Activated naive CD4-positive, alpha-beta T cell treated with anti-CD3 and anti-CD28 coated beads, Interleukin-2, amount 50 U/mL, for 72 hours (primary cell): ENCODE measurements around the gene TRIM22. TPM values are rescaled to one million over a fixed set of nuclear protein-coding genes. Genes with fewer than 3 reads are reported as not detected.
"Not testable (repeated sequence)": the region's sequence is repeated elsewhere in the genome, so short reads cannot be mapped to it uniquely, and the experiment has no call there.

ENCODE experiments used
- ATAC-seq, 2 donors: fragments of 150-1000 bp; cut with Tn5 transposase; 2 replicates each; pipeline ENCODE4 v1.10.0; 2021; ENCODE audit warnings: mild to moderate bottlenecking in 2 of 2, moderate library complexity in 2 of 2
- DNase-seq, 2 donors: peaks; one replicate each; pipeline ENCODE4 v3.0.0; 2021 to 2022; ENCODE audit warnings: low spot score in 2 of 2
- H3K27ac Mint-ChIP-seq, 2 donors: one replicate each; pipeline ENCODE4 v1.8.0; 2022; ENCODE audit warnings: mild to moderate bottlenecking in 2 of 2, mixed read lengths in 2 of 2
- H3K36me3 Mint-ChIP-seq, 2 donors: one replicate each; pipeline ENCODE4 v1.8.0; 2022; ENCODE audit warnings: mixed read lengths in 2 of 2
- H3K9me3 Mint-ChIP-seq, 2 donors: one replicate each; pipeline ENCODE4 v1.8.0; 2022; ENCODE audit warnings: mixed read lengths in 2 of 2
- total RNA-seq, 2 donors: library from RNA; stranded (reverse); gene quantifications; one replicate each; pipeline ENCODE4 v1.2.3, GENCODE V29; 2022

TRIM22 gene
- total RNA-seq, 2 donors from 2014 or later: 151 to 228 TPM

DNA sequence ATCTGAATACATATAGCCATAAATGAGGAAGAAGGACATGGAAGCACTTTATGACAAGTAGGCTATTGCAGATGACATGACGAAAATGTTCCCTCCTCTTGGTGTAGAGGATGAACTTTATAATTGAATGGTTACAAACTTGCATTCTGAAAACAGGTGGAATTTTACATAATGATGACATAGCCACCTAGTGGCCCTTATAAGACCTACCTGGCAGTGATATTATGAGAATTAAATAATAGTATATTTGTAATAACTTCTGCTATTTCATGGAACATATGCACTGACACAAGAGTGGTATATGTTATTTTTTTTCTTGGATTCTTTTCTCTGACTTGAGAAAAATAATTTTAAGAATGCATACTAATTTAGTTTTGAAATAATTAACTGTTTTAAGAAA is 22.9 kb downstream of the TRIM22 start:
- DNase-seq: no peak
- Mint-ChIP-seq H3K27ac (peak overlapping the region in 1 of 2 donors; percentile 5), H3K9me3 (no peaks in the 10 kb centered on the region), H3K36me3 (peaks cover 0 to 23% of the 10 kb centered on the region in 2 donors)
- peak in 1 of 2 donors; percentile 20 for ATAC-seq

DNA sequence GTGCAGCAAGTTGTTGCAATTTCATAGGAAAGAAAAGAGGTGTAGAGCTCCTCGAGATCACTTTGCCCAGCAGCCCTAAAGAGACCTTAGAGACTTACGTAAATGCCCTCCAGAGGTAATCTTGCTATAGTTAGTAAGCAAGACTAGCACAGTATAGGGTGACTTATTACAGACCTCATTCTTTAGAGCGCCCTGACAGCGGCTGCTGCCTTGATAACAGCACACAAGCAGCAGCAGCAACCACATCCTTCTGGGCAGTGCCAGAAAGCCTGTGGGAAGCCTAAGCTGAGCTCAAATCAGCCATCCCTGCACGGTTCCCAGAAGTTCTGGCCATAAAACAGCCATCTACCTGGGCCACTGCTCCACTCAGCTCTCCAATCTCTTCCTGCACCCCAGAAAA is 24.1 kb downstream of the TRIM22 start:
- Mint-ChIP-seq H3K27ac (no peak overlapping the region), H3K36me3 (peaks cover 0 to 17% of the 10 kb centered on the region in 2 donors), H3K9me3 (no peaks in the 10 kb centered on the region)
- DNase-seq: no peak
- peak in 1 of 2 donors; percentile 34 for ATAC-seq

DNA sequence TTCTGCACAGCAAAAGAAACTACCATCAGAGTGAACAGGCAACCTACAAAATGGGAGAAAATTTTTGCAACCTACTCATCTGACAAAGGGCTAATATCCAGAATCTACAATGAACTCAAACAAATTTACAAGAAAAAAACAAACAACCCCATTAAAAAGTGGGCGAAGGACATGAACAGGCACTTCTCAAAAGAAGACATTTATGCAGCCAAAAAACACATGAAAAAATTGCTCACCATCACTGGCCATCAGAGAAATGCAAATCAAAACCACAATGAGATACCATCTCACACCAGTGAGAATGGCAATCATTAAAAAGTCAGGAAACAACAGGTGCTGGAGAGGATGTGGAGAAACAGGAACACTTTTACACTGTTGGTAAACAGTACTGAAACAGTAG is 26.9 kb downstream of the TRIM22 start:
- DNase-seq, H3K9me3 Mint-ChIP-seq, ATAC-seq, H3K27ac Mint-ChIP-seq: not testable (repeated sequence)
- H3K36me3 Mint-ChIP-seq: peaks cover 5 to 12% of the 10 kb centered on the region in 2 donors

DNA sequence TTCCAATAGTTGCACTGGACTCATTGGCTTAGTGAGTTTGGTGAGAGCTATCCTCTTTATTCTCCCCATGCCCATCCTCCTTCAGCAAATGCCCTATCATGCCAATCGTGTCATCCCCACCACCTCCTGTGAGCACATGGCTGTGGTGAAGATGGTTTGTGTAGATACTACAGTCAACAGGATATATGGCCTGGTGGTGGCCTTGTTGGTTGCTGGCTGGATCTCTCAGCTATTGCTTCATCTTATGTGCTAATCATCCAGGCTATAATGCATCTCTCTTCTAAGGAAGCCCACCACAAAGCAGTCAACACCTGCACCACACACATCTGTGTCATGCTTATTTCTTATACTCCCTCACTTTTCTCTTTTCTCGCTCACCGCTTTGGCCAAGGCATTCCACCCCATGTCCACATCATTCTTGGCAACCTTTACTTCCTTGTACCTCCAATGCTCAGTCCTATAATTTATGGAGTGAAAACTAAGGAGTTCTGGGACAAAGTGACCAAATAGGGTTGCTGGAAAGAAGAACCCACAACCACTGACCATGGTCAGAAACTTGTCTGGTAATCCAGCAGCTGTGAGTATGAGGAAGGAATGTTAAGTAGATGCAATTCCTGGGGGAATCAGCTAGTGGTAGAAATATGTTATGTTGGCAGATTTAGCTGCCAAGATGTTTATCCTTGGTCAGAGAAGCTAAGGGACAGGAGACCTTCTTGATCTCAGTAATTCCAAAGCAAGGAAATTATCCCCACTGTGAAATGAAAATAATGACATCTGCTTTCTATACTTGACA is 30.3 kb downstream of the TRIM22 start:
- DNase-seq (no peak), ATAC-seq (peak in 1 of 2 donors; percentile 20)
- no peak overlapping the region for H3K27ac Mint-ChIP-seq
- H3K36me3 Mint-ChIP-seq: peaks cover 0 to 12% of the 10 kb centered on the region in 2 donors
- peaks cover 0 to 5% of the 10 kb centered on the region in 2 donors for H3K9me3 Mint-ChIP-seq

DNA sequence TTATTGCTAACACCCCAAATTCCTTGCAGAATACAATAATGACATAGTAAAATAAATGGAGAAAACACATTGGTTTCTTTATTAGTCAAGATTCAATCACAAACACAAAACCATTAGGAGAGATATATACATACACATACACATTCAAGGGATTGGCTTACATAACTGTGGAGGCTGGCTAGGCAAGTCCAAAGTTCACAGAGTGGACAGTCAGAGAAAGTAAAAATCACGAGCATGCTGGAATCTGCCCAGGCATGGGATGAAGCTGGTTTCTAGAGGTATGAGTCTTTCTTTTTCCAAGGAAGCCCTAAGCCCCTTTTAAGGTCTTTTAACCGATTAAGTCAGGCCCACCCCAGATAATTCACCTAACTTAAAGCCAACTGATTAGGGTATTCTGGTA is 33.0 kb downstream of the TRIM22 start:
- ATAC-seq (no peak), DNase-seq (no peak)
- Mint-ChIP-seq H3K9me3 (peaks cover 0 to 5% of the 10 kb centered on the region in 2 donors), H3K27ac (no peak overlapping the region), H3K36me3 (peaks cover 0 to 20% of the 10 kb centered on the region in 2 donors)

DNA sequence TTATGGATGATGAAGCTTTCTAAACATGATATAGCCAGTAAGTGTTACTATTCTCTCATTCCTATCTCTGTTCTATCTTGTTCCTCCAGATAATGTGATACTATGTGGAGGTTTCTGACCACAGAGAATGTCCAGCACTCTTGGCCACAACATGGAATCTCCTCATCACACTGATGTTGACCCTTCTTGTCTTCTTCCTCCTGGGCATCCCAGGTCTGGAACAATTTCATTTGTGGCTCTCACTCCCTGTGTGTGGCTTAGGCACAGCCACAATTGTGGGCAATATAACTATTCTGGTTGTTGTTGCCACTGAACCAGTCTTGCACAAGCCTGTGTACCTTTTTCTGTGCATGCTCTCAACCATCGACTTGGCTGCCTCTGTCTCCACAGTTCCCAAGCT is 36.8 kb downstream of the TRIM22 start:
- no peak for ATAC-seq
- Mint-ChIP-seq H3K36me3 (peaks cover 0 to 8% of the 10 kb centered on the region in 2 donors), H3K27ac (no peak overlapping the region), H3K9me3 (no peaks in the 10 kb centered on the region)
- no peak for DNase-seq

DNA sequence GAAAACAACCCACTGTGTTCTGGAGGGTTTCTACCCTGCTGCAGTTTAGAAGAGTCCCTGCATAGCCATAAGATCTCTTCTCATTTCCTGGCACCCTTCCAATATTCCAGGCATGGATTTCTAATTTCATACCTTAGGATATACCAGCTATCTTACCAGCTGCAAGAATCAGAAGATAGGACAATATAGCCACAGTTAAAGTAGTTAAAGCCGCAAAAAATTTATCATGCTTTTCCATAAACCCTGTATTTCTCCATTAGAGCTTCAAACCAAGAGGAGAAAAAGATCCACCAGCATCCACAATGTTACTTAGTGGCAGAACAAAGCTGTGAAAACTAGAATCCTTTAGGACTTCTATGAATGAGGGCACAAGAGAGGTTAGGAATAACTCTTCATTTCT is 38.1 kb downstream of the TRIM22 start:
- no peaks in the 10 kb centered on the region for H3K9me3 Mint-ChIP-seq
- DNase-seq (no peak), ATAC-seq (no peak)
- H3K36me3 Mint-ChIP-seq: peaks cover 0 to 8% of the 10 kb centered on the region in 2 donors
- no peak overlapping the region for H3K27ac Mint-ChIP-seq

DNA sequence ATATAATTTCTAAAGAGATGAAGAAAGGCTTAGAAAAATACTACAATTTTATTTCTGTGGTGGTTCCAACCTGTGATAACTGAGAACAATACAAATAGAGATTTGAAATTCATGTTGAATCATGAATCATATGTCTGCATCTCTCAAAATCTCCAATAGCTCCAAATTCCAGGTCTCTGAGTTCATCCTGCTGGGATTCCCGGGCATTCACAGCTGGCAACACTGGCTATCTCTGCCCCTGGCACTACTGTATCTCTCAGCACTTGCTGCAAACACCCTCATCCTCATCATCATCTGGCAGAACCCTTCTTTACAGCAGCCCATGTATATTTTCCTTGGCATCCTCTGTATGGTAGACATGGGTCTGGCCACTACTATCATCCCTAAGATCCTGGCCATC is 46.8 kb downstream of the TRIM22 start, which contains the start of gene OR56B1:
OR56B1 (plus strand) TSS at position 53 of the 400 bp plus-strand sequence; CDS start at position 122, 69 bp downstream.
- Mint-ChIP-seq H3K9me3 (peaks cover 9 to 12% of the 10 kb centered on the region in 2 donors), H3K36me3 (peaks cover 0 to 22% of the 10 kb centered on the region in 2 donors), H3K27ac (no peak within 1 kb of the TSS)
- no peak for ATAC-seq
- no peak for DNase-seq

DNA sequence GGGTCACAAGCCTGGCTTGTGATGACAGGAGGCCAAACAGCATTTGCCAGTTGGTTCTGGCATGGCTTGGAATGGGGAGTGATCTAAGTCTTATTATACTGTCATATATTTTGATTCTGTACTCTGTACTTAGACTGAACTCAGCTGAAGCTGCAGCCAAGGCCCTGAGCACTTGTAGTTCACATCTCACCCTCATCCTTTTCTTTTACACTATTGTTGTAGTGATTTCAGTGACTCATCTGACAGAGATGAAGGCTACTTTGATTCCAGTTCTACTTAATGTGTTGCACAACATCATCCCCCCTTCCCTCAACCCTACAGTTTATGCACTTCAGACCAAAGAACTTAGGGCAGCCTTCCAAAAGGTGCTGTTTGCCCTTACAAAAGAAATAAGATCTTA is 47.5 kb downstream of the TRIM22 start:
- peaks cover 16 to 19% of the 10 kb centered on the region in 2 donors for H3K9me3 Mint-ChIP-seq
- ATAC-seq (no peak), DNase-seq (no peak)
- H3K27ac Mint-ChIP-seq: no peak overlapping the region
- peaks cover 0 to 29% of the 10 kb centered on the region in 2 donors for H3K36me3 Mint-ChIP-seq

DNA sequence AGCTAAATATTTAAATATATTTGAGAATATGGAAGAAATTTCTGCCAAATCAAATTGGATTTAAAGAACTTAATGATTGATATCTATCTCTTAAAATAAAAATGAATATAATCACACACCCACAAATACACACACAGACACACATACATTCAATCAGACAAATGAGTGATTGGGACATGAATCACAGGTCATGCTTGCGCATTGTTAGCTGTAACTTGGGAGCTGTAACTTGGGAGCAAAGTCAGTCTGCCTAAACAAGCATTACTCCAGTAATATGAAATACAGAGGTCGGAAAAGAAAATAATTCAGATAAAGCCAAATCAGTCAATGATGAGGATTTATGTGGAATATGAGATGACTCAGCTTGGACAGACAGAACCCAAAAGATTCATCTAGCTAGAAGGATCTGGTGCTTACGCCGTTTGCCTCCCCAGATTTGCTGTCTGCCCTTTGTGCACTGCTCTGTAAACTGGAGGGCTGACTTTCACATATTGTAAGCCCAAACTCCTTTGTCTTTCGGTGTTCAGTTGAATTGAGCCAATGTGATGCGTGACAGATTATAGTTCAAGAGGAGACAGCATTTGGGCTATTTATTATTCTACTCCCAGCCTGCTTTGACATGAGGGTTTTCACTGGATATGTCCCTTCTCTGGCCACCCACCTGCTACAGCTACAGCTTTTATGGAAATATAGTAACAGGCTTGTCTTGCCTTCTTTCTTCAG is 48.2 kb downstream of the TRIM22 start:
- Mint-ChIP-seq H3K27ac (no peak overlapping the region), H3K9me3 (peaks cover 17 to 19% of the 10 kb centered on the region in 2 donors), H3K36me3 (peaks cover 0 to 30% of the 10 kb centered on the region in 2 donors)
- no peak for DNase-seq
- ATAC-seq: no peak

DNA sequence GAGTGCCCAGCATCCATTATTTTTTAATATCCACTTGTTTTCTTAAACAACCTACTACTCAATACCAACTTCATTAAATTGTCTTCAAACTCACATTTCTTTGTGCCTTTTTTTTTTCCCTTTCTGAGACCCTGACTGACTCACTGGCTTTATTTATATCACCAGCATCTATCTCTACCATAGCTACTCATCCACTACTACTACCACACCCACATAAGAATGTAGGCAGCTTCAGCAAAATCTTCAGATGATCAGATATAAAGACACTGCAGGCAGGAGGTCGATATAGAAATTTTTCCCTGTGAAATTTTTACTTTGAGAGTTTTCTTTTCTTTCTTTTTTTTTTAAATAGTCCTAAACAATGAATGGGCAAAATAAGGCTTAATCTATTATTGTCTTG is 48.8 kb downstream of the TRIM22 start:
- H3K36me3 Mint-ChIP-seq: peaks cover 0 to 30% of the 10 kb centered on the region in 2 donors
- H3K9me3 Mint-ChIP-seq: peaks cover 17 to 19% of the 10 kb centered on the region in 2 donors
- no peak for DNase-seq
- H3K27ac Mint-ChIP-seq: no peak overlapping the region
- ATAC-seq: no peak

DNA sequence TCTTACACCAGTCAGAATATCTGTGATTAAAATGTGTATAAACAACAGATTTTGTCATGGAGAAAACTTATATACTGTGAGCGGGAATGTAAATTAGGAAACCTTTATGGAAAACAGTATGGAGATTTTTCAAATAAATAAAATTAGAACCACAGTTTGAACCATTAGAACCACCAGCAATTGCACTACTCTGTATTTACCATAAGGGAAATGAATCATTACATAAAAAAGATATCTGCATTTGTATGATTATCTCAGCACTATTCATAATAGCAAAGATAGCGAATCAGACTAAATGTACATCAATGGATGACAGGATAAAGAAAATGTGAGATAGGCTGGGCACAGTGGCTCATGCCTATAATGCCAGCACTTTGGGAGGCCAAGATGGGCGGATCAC is 57.0 kb downstream of the TRIM22 start:
- ATAC-seq: no peak
- Mint-ChIP-seq H3K9me3 (peaks cover 6 to 11% of the 10 kb centered on the region in 2 donors), H3K27ac (no peak overlapping the region), H3K36me3 (peaks cover 0 to 14% of the 10 kb centered on the region in 2 donors)
- DNase-seq: no peak

DNA sequence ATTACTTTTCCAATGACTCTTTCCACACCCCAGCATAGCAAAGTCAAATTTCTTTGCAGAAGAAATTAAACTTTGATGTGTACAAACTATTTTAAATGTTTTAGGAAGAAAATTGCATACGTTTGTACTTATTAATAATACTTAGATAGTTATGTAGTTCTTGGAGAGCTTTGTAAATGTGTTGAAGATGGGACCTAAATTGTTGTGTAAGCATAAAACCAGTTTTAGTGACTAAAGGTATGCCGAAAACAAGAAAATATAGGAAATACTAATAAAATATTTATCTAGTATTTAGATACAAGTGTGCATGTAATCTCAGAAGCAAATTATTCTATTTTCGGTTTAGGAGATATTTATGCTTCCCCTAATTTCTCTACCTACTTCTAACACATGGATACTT is 60.2 kb downstream of the TRIM22 start:
- H3K27ac Mint-ChIP-seq: no peak overlapping the region
- ATAC-seq (no peak), DNase-seq (no peak)
- H3K36me3 Mint-ChIP-seq: no peaks in the 10 kb centered on the region
- no peaks in the 10 kb centered on the region for H3K9me3 Mint-ChIP-seq

DNA sequence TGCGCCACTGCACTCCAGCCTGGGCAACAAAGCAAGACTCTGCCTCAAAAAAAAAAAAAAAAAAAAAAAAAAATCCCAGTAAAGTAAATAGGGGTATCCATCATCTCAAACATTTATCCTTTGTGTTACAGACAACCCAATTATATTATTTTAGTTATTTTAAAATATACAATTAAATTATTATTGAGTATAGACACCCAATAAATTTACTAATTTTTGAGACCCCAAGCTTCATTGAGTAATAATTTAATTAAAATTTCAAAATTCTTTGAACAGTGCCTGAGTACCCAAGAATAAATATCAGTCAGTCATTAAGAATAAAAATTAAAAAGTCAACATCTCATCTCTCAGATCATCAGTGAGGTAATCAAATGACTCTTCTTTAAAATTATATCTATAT is 64.4 kb downstream of the TRIM22 start, which contains the start of gene OR52N4:
OR52N4 (plus strand) TSS at position 301 of the 400 bp plus-strand sequence. CDS start 498 bp downstream, outside the sequence.
- DNase-seq (no peak), ATAC-seq (no peak)
- Mint-ChIP-seq H3K36me3 (no peaks in the 10 kb centered on the region), H3K27ac (no peak within 1 kb of the TSS), H3K9me3 (no peaks in the 10 kb centered on the region)
